GM23248 (cell line): ENCODE measurements around the gene MRPL38.

Experiments used
- EZH2 ChIP-seq: fragments of 200-600 bp; sonication (generic); IDR thresholded peaks from 2 replicates; pipeline ENCODE4 v1.6.1; 2018; ENCODE audit warnings: antibody characterized with exemption, mild to moderate bottlenecking; ENCODE audit not compliant: insufficient read depth, poor library complexity, severe bottlenecking
- EZH2phosphoT487 ChIP-seq: fragments of 200-600 bp; sonication (generic); IDR thresholded peaks from 2 replicates; pipeline ENCODE4 v1.6.1; 2018; ENCODE audit warnings: antibody characterized with exemption, moderate library complexity, mild to moderate bottlenecking, low read depth; ENCODE audit not compliant: insufficient read depth

DNA sequence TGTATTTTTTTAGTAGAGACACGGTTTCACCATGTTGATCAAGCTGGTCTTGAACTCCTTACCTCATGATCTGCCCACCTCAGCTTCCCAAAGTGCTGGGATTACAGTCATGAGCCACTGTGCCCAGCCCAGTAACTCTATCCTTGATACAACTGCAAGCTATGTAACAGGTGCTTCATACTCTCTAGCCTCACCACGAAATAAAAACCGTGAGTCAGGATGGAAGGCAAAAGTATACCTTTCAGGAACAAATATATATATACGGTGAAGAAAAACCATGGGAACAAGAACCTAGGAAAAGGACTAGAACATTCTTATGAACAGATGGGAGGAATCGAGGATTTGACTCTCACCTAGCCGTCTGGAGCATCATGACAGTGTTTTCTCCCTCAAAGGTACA lies 45.7 kb upstream of the MRPL38 start:
- no peak for TF ChIP-seq EZH2phosphoT487
- TF ChIP-seq EZH2 = no peak
